HG03521 (cell line): Measurements from ENCODE around the gene ZNF263.

ENCODE experiments used
- ATAC-seq: cut with Tn5 transposase; IDR thresholded peaks from one replicate; pipeline ENCODE4 v1.9.1; 2021; ENCODE audit warnings: mild to moderate bottlenecking, moderate library complexity; ENCODE audit not compliant: unreplicated experiment

ZNF263 gene

GRCh38 chr16:3282730-3283542 lies at the start of gene ZNF263:
Gene ZNF263, plus strand, starts transcription at chr16:3283491. Its CDS starts 328 bp downstream, at chr16:3283819.
- ATAC-seq = peak; percentile 79

GRCh38 chr16:3234543-3234856 lies 48.8 kb upstream of the ZNF263 start:
- no peak for ATAC-seq

- peak; percentile 94 for ATAC-seq
Measured at GRCh38 chr16:3234857-3235561, 48.3 kb upstream of the ZNF263 start, which contains the start of gene ZNF200. Gene ZNF200, minus strand, starts transcription at chr16:3235158. Its CDS starts 1,403 bp downstream, at chr16:3233755.

- no peak for ATAC-seq
Measured at GRCh38 chr16:3235856-3236669, 47.2 kb upstream of the ZNF263 start.

- no peak for ATAC-seq
Measured at GRCh38 chr16:3241761-3242160, 41.5 kb upstream of the ZNF263 start.

GRCh38 chr16:3242709-3243108 lies 40.6 kb upstream of the ZNF263 start:
- no peak for ATAC-seq

- no peak for ATAC-seq
Measured at GRCh38 chr16:3243882-3244281, 39.4 kb upstream of the ZNF263 start.

GRCh38 chr16:3246002-3246401 lies 37.3 kb upstream of the ZNF263 start:
- ATAC-seq = no peak

- no peak for ATAC-seq
Measured at GRCh38 chr16:3246876-3247275, 36.4 kb upstream of the ZNF263 start.

GRCh38 chr16:3248596-3248995 lies 34.7 kb upstream of the ZNF263 start:
- ATAC-seq = no peak

GRCh38 chr16:3249020-3249419 lies 34.3 kb upstream of the ZNF263 start:
- no peak for ATAC-seq

- ATAC-seq = no peak
Measured at GRCh38 chr16:3249451-3249850, 33.8 kb upstream of the ZNF263 start.

- ATAC-seq = no peak
Measured at GRCh38 chr16:3252967-3253366, 30.3 kb upstream of the ZNF263 start.

- ATAC-seq = no peak
Measured at GRCh38 chr16:3254309-3254708, 29.0 kb upstream of the ZNF263 start.

- ATAC-seq = no peak
Measured at GRCh38 chr16:3256146-3256865, 27.0 kb upstream of the ZNF263 start, which contains the start of gene MEFV. Gene MEFV, minus strand, starts transcription at chr16:3256633. Its CDS starts 46 bp downstream, at chr16:3256587.

- no peak for ATAC-seq
Measured at GRCh38 chr16:3256866-3257465, 26.3 kb upstream of the ZNF263 start.

- no peak for ATAC-seq
Measured at GRCh38 chr16:3259836-3260235, 23.5 kb upstream of the ZNF263 start.

GRCh38 chr16:3262517-3262916 lies 20.8 kb upstream of the ZNF263 start:
- ATAC-seq = no peak

GRCh38 chr16:3264137-3265036 lies 18.9 kb upstream of the ZNF263 start:
- ATAC-seq = peak; percentile 84
